K562 (cell line): ENCODE data around the gene GRIK5. TPM values are rescaled to one million over a fixed set of nuclear protein-coding genes. Genes with fewer than 3 reads are reported as not detected.

Source experiments
- BRCA1 ChIP-seq, 2 experiments: fragments of 450-650 bp in 1 of 2; sonication (generic) in 1 of 2; formaldehyde crosslinking in 1 of 2; IDR thresholded peaks; 2 replicates each; pipeline versions ENCODE4 v1.5.0 to v1.6.1; 2017 to 2020; ENCODE audit warnings: mild to moderate bottlenecking in 1 of 2, missing genetic modification reagents in 1 of 2
- CEBPB ChIP-seq: fragments of 450-650 bp; IDR thresholded peaks from 2 replicates; pipeline ENCODE4 v1.6.1; 2016; ENCODE audit warnings: missing genetic modification characterization, missing compliant biosample characterization
- CTCF ChIP-seq, 3 experiments: IDR thresholded peaks in 2 of 3; conservative IDR thresholded peaks in 1 of 3; 2 replicates each; pipeline ENCODE4 v1.5.1; 2011 to 2012; ENCODE audit warnings: low read length in 3 of 3, mild to moderate bottlenecking in 3 of 3, control low read depth in 2 of 3, improper control_type of control experiment in 1 of 3, inconsistent platforms in 1 of 3, low read depth in 1 of 3, mixed read lengths in 1 of 3, moderate library complexity in 1 of 3; ENCODE audit not compliant: insufficient read depth in 2 of 3
- FOXK1 ChIP-seq: sonication (generic); formaldehyde crosslinking; IDR thresholded peaks from 2 replicates; pipeline ENCODE4 v1.8.0; 2022; ENCODE audit warnings: missing genetic modification reagents, mild to moderate bottlenecking, borderline replicate concordance
- FOXM1 ChIP-seq, 2 experiments: fragments of 450-650 bp in 1 of 2; sonication (generic) in 1 of 2; formaldehyde crosslinking in 1 of 2; IDR thresholded peaks; 2 replicates each; pipeline versions ENCODE4 v1.6.1 to v1.9.0; 2017 to 2022; ENCODE audit warnings: low read depth in 2 of 2, mild to moderate bottlenecking in 2 of 2, missing genetic modification reagents in 1 of 2, moderate library complexity in 1 of 2
- GATAD2A ChIP-seq: fragments of 450-650 bp; IDR thresholded peaks from 2 replicates; pipeline ENCODE4 v1.6.1; 2017
- GTF2F1 ChIP-seq: IDR thresholded peaks from 2 replicates; pipeline ENCODE4 v1.6.1; 2011; ENCODE audit warnings: low read depth, low read length, improper control_type of control experiment
- HBP1 ChIP-seq: fragments of 450-650 bp; formaldehyde crosslinking; IDR thresholded peaks from 2 replicates; pipeline ENCODE4 v1.4.0; 2022; ENCODE audit warnings: missing genetic modification characterization
- JUND ChIP-seq, 2 experiments: IDR thresholded peaks; 2 replicates in 1 of 2; 3 replicates in 1 of 2; pipeline ENCODE4 v1.6.1; 2011; ENCODE audit warnings: borderline replicate concordance in 2 of 2, low read depth in 2 of 2, low read length in 2 of 2, improper control_type of control experiment in 1 of 2, missing biosample characterization in 1 of 2, missing genetic modification characterization in 1 of 2, missing genetic modification reagents in 1 of 2
- NBN ChIP-seq: fragments of 450-650 bp; IDR thresholded peaks from 2 replicates; pipeline ENCODE4 v1.6.1; 2016; ENCODE audit warnings: low read depth, mild to moderate bottlenecking
- NCOA4 ChIP-seq: fragments of 450-650 bp; IDR thresholded peaks from 2 replicates; pipeline ENCODE4 v1.6.1; 2018; ENCODE audit warnings: mild to moderate bottlenecking; ENCODE audit not compliant: partially characterized antibody
- NFXL1 ChIP-seq: fragments of 450-650 bp; formaldehyde crosslinking; IDR thresholded peaks from 2 replicates; pipeline ENCODE4 v1.4.0; 2021; ENCODE audit warnings: mild to moderate bottlenecking
- RUNX1 ChIP-seq: sonication (generic); IDR thresholded peaks from 2 replicates; pipeline ENCODE4 v1.6.1; 2016; ENCODE audit warnings: antibody characterized with exemption, low read depth
- TFE3 ChIP-seq: fragments of 450-650 bp; formaldehyde crosslinking; IDR thresholded peaks from 2 replicates; pipeline ENCODE4 v1.4.0; 2020; ENCODE audit warnings: mild to moderate bottlenecking, mixed read lengths
- TSHZ1 ChIP-seq: fragments of 250-450 bp; sonication (Bioruptor Pico); IDR thresholded peaks from 2 replicates; pipeline ENCODE4 v1.4.0; 2020; ENCODE audit warnings: mild to moderate bottlenecking, moderate library complexity
- ZNF23 ChIP-seq: fragments of 250-450 bp; sonication (Bioruptor Pico); IDR thresholded peaks from 2 replicates; pipeline ENCODE4 v1.4.0; 2020; ENCODE audit warnings: mild to moderate bottlenecking
- ZNF384 ChIP-seq: IDR thresholded peaks from 2 replicates; pipeline ENCODE4 v1.6.1; 2012; ENCODE audit warnings: low read depth, low read length, improper control_type of control experiment
- ZNF57 ChIP-seq: fragments of 450-650 bp; formaldehyde crosslinking; IDR thresholded peaks from 2 replicates; pipeline ENCODE4 v1.4.0; 2020; ENCODE audit warnings: mild to moderate bottlenecking, moderate library complexity
- ZNF584 ChIP-seq: fragments of 200-800 bp; sonication (Bioruptor generic); IDR thresholded peaks from 2 replicates; pipeline ENCODE4 v1.6.1; 2016; ENCODE audit warnings: low read depth, mild to moderate bottlenecking, missing genetic modification characterization, missing compliant biosample characterization
- ZNF695 ChIP-seq: fragments of 450-650 bp; formaldehyde crosslinking; IDR thresholded peaks from 2 replicates; pipeline ENCODE4 v1.4.0; 2020; ENCODE audit warnings: mild to moderate bottlenecking, moderate library complexity
- polyA plus RNA-seq, 8 experiments: library from polyadenylated mRNA; depleted of rRNA in 4 of 8; stranded (reverse) in 5 of 8; unstranded in 3 of 8; fragments of >200 nt; fragmentation: Nextera tagmentation in 2 of 8; fragmentation: Illumina TruSeq in 1 of 8; extraction: Ambion mirVana in 2 of 8; extraction: Trizol in 1 of 8; gene quantifications; 2 replicates each; pipeline versions ENCODE4 v1.2.1 to v1.2.3, GENCODE V29; 2011 to 2014; ENCODE audit warnings: inconsistent platforms in 1 of 8, missing spikeins in 1 of 8
- total RNA-seq, 7 experiments: library from RNA; depleted of rRNA in 6 of 7; stranded (reverse); fragments of >200 nt in 6 of 7; fragmentation: Illumina TruSeq in 2 of 7; extraction: Trizol in 2 of 7; gene quantifications; 2 replicates each; pipeline versions ENCODE4 v1.2.1 to v1.2.3, GENCODE V29; 2011 to 2021; ENCODE audit warnings: low replicate concordance in 1 of 7

GRIK5 gene
- total and polyA plus RNA-seq, 9 of the 15 experiments (the other 6 are each of a cell fraction or from before 2014, with no cell fraction given): 0.04 to 0.55 (median 0.27) TPM; not detected in 2

GRCh38 chr19:41951686-41952172 is 118.3 kb downstream of the GRIK5 start (continued):
- TF ChIP-seq NFXL1 (CRISPR knock-in tag): no peak
- no peak for TF ChIP-seq FOXM1 (IDR thresholded peaks at IDR 0.05; ENCODE audit: low read depth)
- no peak for TF ChIP-seq FOXM1 (CRISPR knock-in tag; IDR thresholded peaks at IDR 0.05; ENCODE audit: low read depth)
- TF ChIP-seq NBN: 0 out of 2 replicates have a peak, but pooled peaks have one; percentile 57
- TF ChIP-seq ZNF57 (CRISPR knock-in tag): no peak
- no peak for TF ChIP-seq CEBPB (tag)
- no peak for TF ChIP-seq BRCA1 (IDR thresholded peaks at IDR 0.05)
- no peak for TF ChIP-seq BRCA1 (CRISPR knock-in tag; IDR thresholded peaks at IDR 0.05)
- TF ChIP-seq NCOA4: no peak
- TF ChIP-seq GTF2F1: no peak
- no peak for TF ChIP-seq ZNF384
- 0 out of 2 replicates have a peak, but pooled peaks have one; percentile 28 for TF ChIP-seq JUND (IDR thresholded peaks at IDR 0.05; ENCODE audit: borderline replicate concordance, low read depth, low read length)
- TF ChIP-seq JUND (tag; IDR thresholded peaks at IDR 0.05; ENCODE audit: borderline replicate concordance, low read depth, low read length): no peak
- TF ChIP-seq ZNF23 (CRISPR knock-in tag): no peak
- no peak for TF ChIP-seq ZNF695 (CRISPR knock-in tag)
- peak; percentile 76; the same call in 1 of the 2 replicates for TF ChIP-seq HBP1
- no peak for TF ChIP-seq GATAD2A
- no peak for TF ChIP-seq TSHZ1 (CRISPR knock-in tag)
- TF ChIP-seq FOXK1 (CRISPR knock-in tag): no peak
- no peak for TF ChIP-seq RUNX1
- no peak for TF ChIP-seq TFE3
- no peak for TF ChIP-seq ZNF584
- TF ChIP-seq CTCF (IDR thresholded peaks at IDR 0.05 in 2 of 3, conservative IDR thresholded peaks at IDR 0.05 in 1 of 3; ENCODE audit: insufficient read depth in 2 of 3, low read depth in 1 of 3, low read length in 3 of 3): peak; percentile 93 to 95 (median 94)
